ENCODE results near the gene AHSP.

DNA sequence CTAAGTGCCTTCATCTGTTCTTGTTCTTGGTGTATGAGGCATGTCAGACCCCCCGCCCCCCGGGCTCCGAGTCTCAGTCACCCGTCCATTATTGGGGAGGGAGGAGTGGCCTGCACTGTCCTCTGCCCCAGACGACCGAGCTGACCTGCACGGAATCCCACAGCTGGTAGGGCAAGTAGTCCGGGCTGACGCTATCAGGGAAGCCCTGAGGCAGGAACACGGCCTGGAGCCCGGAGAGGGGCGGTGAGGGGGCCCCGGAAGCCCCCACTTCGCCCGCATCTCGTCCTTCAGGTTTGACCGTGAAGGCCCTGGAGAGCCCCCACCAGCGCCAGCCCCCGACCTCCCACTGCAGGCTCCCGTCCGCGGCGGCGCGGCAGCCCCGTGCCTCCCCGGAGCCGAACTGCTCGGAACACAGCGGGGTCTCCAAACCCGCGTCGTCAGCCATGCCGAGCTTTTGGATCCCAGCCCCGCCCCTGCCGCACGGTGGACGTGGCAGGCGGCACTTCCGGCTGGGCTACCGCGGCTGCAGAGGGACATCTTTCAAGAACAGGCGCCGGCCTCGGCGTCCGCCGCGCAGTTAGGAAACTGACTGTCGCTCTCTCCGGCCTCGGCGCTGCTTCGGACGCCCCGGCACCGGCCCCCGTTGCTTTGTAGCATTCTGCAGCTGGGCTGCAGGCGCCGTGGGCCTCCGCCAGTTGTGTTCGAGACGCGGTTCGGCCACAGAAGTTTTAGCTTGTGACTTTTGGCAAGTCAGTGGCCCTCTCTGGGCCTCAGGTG, 19.6 kb upstream of the AHSP start, which contains the start of gene RUSF1:
- TF ChIP-seq, protein P1, sequence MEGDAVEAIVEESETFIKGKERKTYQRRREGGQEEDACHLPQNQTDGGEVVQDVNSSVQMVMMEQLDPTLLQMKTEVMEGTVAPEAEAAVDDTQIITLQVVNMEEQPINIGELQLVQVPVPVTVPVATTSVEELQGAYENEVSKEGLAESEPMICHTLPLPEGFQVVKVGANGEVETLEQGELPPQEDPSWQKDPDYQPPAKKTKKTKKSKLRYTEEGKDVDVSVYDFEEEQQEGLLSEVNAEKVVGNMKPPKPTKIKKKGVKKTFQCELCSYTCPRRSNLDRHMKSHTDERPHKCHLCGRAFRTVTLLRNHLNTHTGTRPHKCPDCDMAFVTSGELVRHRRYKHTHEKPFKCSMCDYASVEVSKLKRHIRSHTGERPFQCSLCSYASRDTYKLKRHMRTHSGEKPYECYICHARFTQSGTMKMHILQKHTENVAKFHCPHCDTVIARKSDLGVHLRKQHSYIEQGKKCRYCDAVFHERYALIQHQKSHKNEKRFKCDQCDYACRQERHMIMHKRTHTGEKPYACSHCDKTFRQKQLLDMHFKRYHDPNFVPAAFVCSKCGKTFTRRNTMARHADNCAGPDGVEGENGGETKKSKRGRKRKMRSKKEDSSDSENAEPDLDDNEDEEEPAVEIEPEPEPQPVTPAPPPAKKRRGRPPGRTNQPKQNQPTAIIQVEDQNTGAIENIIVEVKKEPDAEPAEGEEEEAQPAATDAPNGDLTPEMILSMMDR (IDR thresholded peaks at IDR 0.05; ENCODE audit: low read depth, low read length), result no peak
- TF ChIP-seq POLR2A (IDR thresholded peaks at IDR 0.05; ENCODE audit: extremely low read depth, insufficient read length), result peak; percentile 88
- TF ChIP-seq, protein P2, sequence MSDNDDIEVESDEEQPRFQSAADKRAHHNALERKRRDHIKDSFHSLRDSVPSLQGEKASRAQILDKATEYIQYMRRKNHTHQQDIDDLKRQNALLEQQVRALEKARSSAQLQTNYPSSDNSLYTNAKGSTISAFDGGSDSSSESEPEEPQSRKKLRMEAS (IDR thresholded peaks at IDR 0.05; ENCODE audit: low read depth, low read length), result peak; percentile 80
- peak; percentile 78 for TF ChIP-seq MYC (IDR thresholded peaks at IDR 0.05; ENCODE audit: low read depth, low read length)
